IMR-90 (cell line): ENCODE measurements around the gene CHCHD4. TPM values are rescaled to one million over a fixed set of nuclear protein-coding genes. Genes with fewer than 3 reads are reported as not detected.

Source experiments
- ATAC-seq: fragments of 200-7000 bp; cut with Tn5 transposase; 2 replicates; pipeline ENCODE4 v1.9.1; 2020; ENCODE audit warnings: low read depth, mild to moderate bottlenecking, moderate library complexity
- BruUV-seq: library from RNA; stranded (reverse); fragments of 400-500 nt; replicated peaks from 2 replicates; lab custom pipeline; 2021; lab: Mats Ljungman, UMichigan
- CTCF ChIA-PET: fragments of 300-600 bp; formaldehyde crosslinking; extraction: SDS; loops from one replicate; lab custom pipeline; 2021; ENCODE audit warnings: antibody characterized with exemption; lab: Yijun Ruan, JAX
- POLR2A ChIA-PET: fragments of 300-600 bp; sonication (Branson Sonifier 250); formaldehyde crosslinking; loops from one replicate; lab custom pipeline; 2022; ENCODE audit warnings: antibody characterized with exemption; ENCODE audit not compliant: unreplicated experiment; lab: Charles Lee
- DNase-seq: peaks from one replicate; pipeline ENCODE4 v3.0.0; 2013
- H2AFZ ChIP-seq: replicated peaks from 2 replicates; pipeline ENCODE3; 2013; ENCODE audit warnings: low read length, mild to moderate bottlenecking; ENCODE audit not compliant: poor library complexity
- H2AK5ac ChIP-seq: 2 replicates; pipeline ENCODE4 v1.6.1; 2013; ENCODE audit warnings: low read depth, low read length, inconsistent platforms
- H2AK9ac ChIP-seq: replicated peaks from 2 replicates; pipeline ENCODE3; 2013; ENCODE audit warnings: mild to moderate bottlenecking, low read depth, low read length, moderate library complexity; ENCODE audit not compliant: poor library complexity
- H2BK120ac ChIP-seq: 2 replicates; pipeline ENCODE4 v1.6.1; 2013; ENCODE audit warnings: low read depth, low read length, inconsistent platforms
- H2BK15ac ChIP-seq: 3 replicates; pipeline ENCODE4 v1.6.1; 2013; ENCODE audit warnings: low read depth, low read length, inconsistent platforms
- H2BK20ac ChIP-seq: 2 replicates; pipeline ENCODE4 v1.6.1; 2013; ENCODE audit warnings: low read depth, mild to moderate bottlenecking, inconsistent platforms, low read length, moderate library complexity
- H2BK5ac ChIP-seq: 2 replicates; pipeline ENCODE4 v1.6.1; 2013; ENCODE audit warnings: mild to moderate bottlenecking, low read depth, low read length, inconsistent platforms; ENCODE audit not compliant: poor library complexity, severe bottlenecking
- H3K14ac ChIP-seq: replicated peaks from 2 replicates; pipeline ENCODE4 v1.6.1; 2013; ENCODE audit warnings: low read depth, low read length, inconsistent platforms
- H3K18ac ChIP-seq: 2 replicates; pipeline ENCODE4 v1.6.1; 2013; ENCODE audit warnings: low read depth, low read length, control low read depth
- H3K23ac ChIP-seq: 2 replicates; pipeline ENCODE4 v1.6.1; 2013; ENCODE audit warnings: low read depth, low read length, inconsistent platforms
- H3K27ac ChIP-seq: 2 replicates; pipeline ENCODE4 v1.5.1; 2013; ENCODE audit warnings: mild to moderate bottlenecking, control low read depth, low read length; ENCODE audit not compliant: insufficient read depth
- H3K27me3 ChIP-seq: 2 replicates; pipeline ENCODE4 v1.6.1; 2013; ENCODE audit warnings: low read length; ENCODE audit not compliant: control insufficient read depth, insufficient read depth
- H3K36me3 ChIP-seq: 2 replicates; pipeline ENCODE4 v1.6.1; 2013; ENCODE audit warnings: low read length, mixed read lengths; ENCODE audit not compliant: control insufficient read depth, insufficient read depth
- H3K4ac ChIP-seq: 2 replicates; pipeline ENCODE4 v1.6.1; 2013; ENCODE audit warnings: low read depth, low read length, inconsistent platforms
- H3K4me1 ChIP-seq: 2 replicates; pipeline ENCODE4 v1.6.1; 2013; ENCODE audit warnings: low read length, mixed read lengths; ENCODE audit not compliant: control insufficient read depth, insufficient read depth
- H3K4me2 ChIP-seq: 2 replicates; pipeline ENCODE4 v1.6.1; 2013; ENCODE audit warnings: low read depth, mild to moderate bottlenecking, control low read depth, low read length, moderate library complexity
- H3K4me3 ChIP-seq: 2 replicates; pipeline ENCODE4 v1.5.1; 2013; ENCODE audit warnings: low read depth, mild to moderate bottlenecking, control low read depth, low read length, moderate library complexity; ENCODE audit not compliant: insufficient read depth
- H3K56ac ChIP-seq: 2 replicates; pipeline ENCODE4 v1.6.1; 2013; ENCODE audit warnings: low read length, inconsistent platforms; ENCODE audit not compliant: insufficient read depth; ENCODE audit errors: extremely low read depth
- H3K79me1 ChIP-seq, 2 experiments: 2 replicates each; pipeline ENCODE4 v1.6.1; 2013; ENCODE audit warnings: low read length in 2 of 2, inconsistent platforms in 1 of 2, low read depth in 1 of 2
- H3K9ac ChIP-seq: 2 replicates; pipeline ENCODE4 v1.6.1; 2013; ENCODE audit warnings: low read depth, low read length, control low read depth
- H3K9me1 ChIP-seq: 2 replicates; pipeline ENCODE4 v1.6.1; 2013; ENCODE audit warnings: low read length, inconsistent platforms; ENCODE audit not compliant: insufficient read depth
- H3K9me3 ChIP-seq: 2 replicates; pipeline ENCODE4 v1.6.1; 2013; ENCODE audit warnings: low read length; ENCODE audit not compliant: control insufficient read depth, insufficient read depth
- H4K20me1 ChIP-seq: 2 replicates; pipeline ENCODE4 v1.6.1; 2013; ENCODE audit warnings: low read length, inconsistent platforms; ENCODE audit not compliant: insufficient read depth
- H4K5ac ChIP-seq: 2 replicates; pipeline ENCODE4 v1.6.1; 2013; ENCODE audit warnings: mild to moderate bottlenecking, low read depth, low read length, control low read depth
- H4K8ac ChIP-seq, 2 experiments: 2 replicates each; pipeline ENCODE4 v1.6.1; 2013; ENCODE audit warnings: low read depth in 2 of 2, low read length in 2 of 2, control low read depth in 1 of 2, inconsistent platforms in 1 of 2
- H4K91ac ChIP-seq: 2 replicates; pipeline ENCODE4 v1.6.1; 2013; ENCODE audit warnings: low read depth, low read length, inconsistent platforms; ENCODE audit not compliant: insufficient read depth
- CEBPB ChIP-seq: IDR thresholded peaks from 2 replicates; pipeline ENCODE4 v1.6.1; 2012; ENCODE audit warnings: low read depth, low read length, improper control_type of control experiment
- CHD1 ChIP-seq: IDR thresholded peaks from 2 replicates; pipeline ENCODE4 v1.6.1; 2012; ENCODE audit warnings: low read depth, low read length, improper control_type of control experiment
- CTCF ChIP-seq: conservative IDR thresholded peaks from 2 replicates; pipeline ENCODE4 v1.5.1; 2012; ENCODE audit warnings: mild to moderate bottlenecking, low read depth, low read length, improper control_type of control experiment
- FOS ChIP-seq: fragments of 150-350 bp; IDR thresholded peaks from 2 replicates; pipeline ENCODE4 v1.6.1; 2016; ENCODE audit warnings: low read depth, low read length
- MAZ ChIP-seq: IDR thresholded peaks from 2 replicates; pipeline ENCODE4 v1.6.1; 2012; ENCODE audit warnings: low read depth, mild to moderate bottlenecking, low read length, improper control_type of control experiment, moderate library complexity, borderline replicate concordance
- MXI1 ChIP-seq: IDR thresholded peaks from 2 replicates; pipeline ENCODE4 v1.6.1; 2012; ENCODE audit warnings: low read depth, mild to moderate bottlenecking, low read length, moderate library complexity, borderline replicate concordance
- NFE2L2 ChIP-seq: fragments of 150-350 bp; IDR thresholded peaks from 2 replicates; pipeline ENCODE4 v1.6.1; 2016; ENCODE audit warnings: low read depth, mild to moderate bottlenecking, low read length
- POLR2A ChIP-seq: IDR thresholded peaks from 2 replicates; pipeline ENCODE4 v1.6.1; 2012; ENCODE audit warnings: mild to moderate bottlenecking, low read depth, low read length
- RAD21 ChIP-seq: IDR thresholded peaks from 2 replicates; pipeline ENCODE4 v1.6.1; 2012; ENCODE audit warnings: low read length, improper control_type of control experiment
- RCOR1 ChIP-seq: IDR thresholded peaks from 2 replicates; pipeline ENCODE4 v1.6.1; 2012; ENCODE audit warnings: mild to moderate bottlenecking, low read length, improper control_type of control experiment; ENCODE audit not compliant: insufficient replicate concordance
- RFX5 ChIP-seq: IDR thresholded peaks from 2 replicates; pipeline ENCODE4 v1.8.0; 2012; ENCODE audit warnings: low read depth, mild to moderate bottlenecking, low read length, moderate library complexity
- SMC3 ChIP-seq: fragments of 150-350 bp; IDR thresholded peaks from 2 replicates; pipeline ENCODE4 v1.6.1; 2016; ENCODE audit warnings: low read depth, mild to moderate bottlenecking, antibody characterized with exemption, low read length, moderate library complexity
- WGBS, 2 experiments: methylation state at CpG; one replicate each; pipeline versions ENCODE4 v1.1.5 to v1.1.7; 2013; ENCODE audit warnings: missing lambda C conversion rate in 2 of 2; ENCODE audit not compliant: insufficient read length in 1 of 2; ENCODE audit errors: extremely low coverage in 2 of 2; 5-methylcytosine and 5-hydroxymethylcytosine counted together
- dilution Hi-C: fragments of 300-500 bp; cut with HindIII; formaldehyde crosslinking; loops from one replicate; pipeline ENCODE4 v1.14.3; 2018; ENCODE audit warnings: low sequenced_read_pairs; ENCODE audit not compliant: unreplicated experiment
- in situ Hi-C: fragments of 300-500 bp; cut with MboI; formaldehyde crosslinking; loops from 3 replicates; pipeline ENCODE4 v1.14.3; 2019; ENCODE audit warnings: low sequenced_read_pairs, inconsistent platforms, mixed read lengths
- intact Hi-C: fragments of 100-400 bp; cut with micrococcal nuclease; formaldehyde crosslinking; loops from 2 replicates; pipeline ENCODE4 v1.10.0; 2022
- polyA plus RNA-seq, 3 experiments: library from polyadenylated mRNA; depleted of rRNA; stranded (reverse); fragments of >200 nt; gene quantifications; 2 replicates each; pipeline ENCODE4 v1.2.3, GENCODE V29; 2012; ENCODE audit warnings: low replicate concordance in 1 of 3
- total RNA-seq: library from RNA; depleted of rRNA; stranded (reverse); fragments of >200 nt; gene quantifications from 2 replicates; pipeline ENCODE4 v1.2.3, GENCODE V29; 2012

CHCHD4 gene
- total and polyA plus RNA-seq, 2 of the 4 experiments (the other 2 are of a cell fraction) = 9.0 to 9.8 TPM

- Histone ChIP-seq H4K91ac (no peak overlapping the region), H3K36me3 (peaks cover 82% of the 10 kb centered on the region), H3K4ac (no peak overlapping the region), H3K56ac (no peak overlapping the region), H4K8ac (no peak overlapping the region), H3K4me1 (no peaks in the 10 kb centered on the region; the same call in 1 of the 2 replicates), H2AK5ac (no peak overlapping the region), H4K5ac (no peak overlapping the region), H3K14ac (no peak overlapping the region), H2BK15ac (no peak overlapping the region), H3K4me3 (no peak overlapping the region), H2BK20ac (no peak overlapping the region), H2AK9ac (no peak overlapping the region), H3K9me3 (no peaks in the 10 kb centered on the region), H3K18ac (no peak overlapping the region), H2BK5ac (no peak overlapping the region), H2AFZ (no peak overlapping the region), H3K4me2 (no peak overlapping the region), H3K27me3 (no peaks in the 10 kb centered on the region), H3K9ac (no peak overlapping the region), H2BK120ac (no peak overlapping the region), H3K79me1 (peaks cover 12 to 50% of the 10 kb centered on the region in 2 experiments), H4K20me1 (peaks cover 19% of the 10 kb centered on the region), H3K9me1 (peaks cover 17% of the 10 kb centered on the region), H3K27ac (no peak overlapping the region), H3K23ac (no peak overlapping the region)
- WGBS, 2 experiments = 93% methylated on average over 3 of the region's 8 CpGs; no CpG with 5 or more reads in 1 of the 2 experiments
- no peak for DNase-seq
- intact Hi-C loops = no loop called here
- no peak for TF ChIP-seq CHD1
- TF ChIP-seq CEBPB = no peak
- TF ChIP-seq CTCF = no peak
- TF ChIP-seq MAZ = no peak
- TF ChIP-seq MXI1 = no peak
- TF ChIP-seq FOS = no peak
- TF ChIP-seq RCOR1 = no peak
- TF ChIP-seq SMC3 = no peak
- no peak for TF ChIP-seq RAD21
- TF ChIP-seq POLR2A = no peak
- no peak for TF ChIP-seq RFX5
- TF ChIP-seq NFE2L2 = no peak
- in situ Hi-C loops = loop anchor here (25.0 kb wide), 1 partner anchor 95 kb away; no protein-coding TSS in a partner anchor
- dilution Hi-C loops = no loop called here
- no TSS peak for BruUV-seq
- no peak for ATAC-seq
- ChIA-PET CTCF (no interaction called here), POLR2A (no interaction called here)
These were observed 7.5 kb upstream of the CHCHD4 start for GRCh38 chr3:14132120-14132519.
